ENCODE results near the gene NFATC2. TPM values are rescaled to one million over a fixed set of nuclear protein-coding genes. Genes with fewer than 3 reads are reported as not detected.

The NFATC2 gene
- total RNA-seq, 1 donor from 2014 or later = 1.9 TPM

- Mint-ChIP-seq H3K4me1 (peaks cover 4% of the 10 kb centered on the region), H3K9me3 (no peaks in the 10 kb centered on the region), H3K27me3 (ENCODE audit: low read depth) (no peaks in the 10 kb centered on the region), H3K36me3 (ENCODE audit: low read depth) (no peaks in the 10 kb centered on the region), H3K4me3 (no peak overlapping the region), H3K27ac (ENCODE audit: unreplicated experiment) (no peak overlapping the region)
- no peak for DNase-seq (ENCODE audit: low read depth, low spot score)
- TF ChIP-seq CTCF (conservative IDR thresholded peaks at IDR 0.05) = no peak
These were observed 168.1 kb downstream of the NFATC2 start for GRCh38 chr20:51374456-51374830.

GRCh38 chr20:51373713-51374455 lies 168.6 kb downstream of the NFATC2 start:
- DNase-seq (ENCODE audit: low read depth, low spot score) = no peak
- H3K4me3 Mint-ChIP-seq = no peak overlapping the region
- no peak for TF ChIP-seq CTCF (conservative IDR thresholded peaks at IDR 0.05)
- H3K36me3 Mint-ChIP-seq (ENCODE audit: low read depth) = no peaks in the 10 kb centered on the region
- no peaks in the 10 kb centered on the region for H3K27me3 Mint-ChIP-seq (ENCODE audit: low read depth)
- peaks cover 4% of the 10 kb centered on the region for H3K4me1 Mint-ChIP-seq
- H3K27ac Mint-ChIP-seq (ENCODE audit: unreplicated experiment) = no peak overlapping the region
- no peaks in the 10 kb centered on the region for H3K9me3 Mint-ChIP-seq

DNA sequence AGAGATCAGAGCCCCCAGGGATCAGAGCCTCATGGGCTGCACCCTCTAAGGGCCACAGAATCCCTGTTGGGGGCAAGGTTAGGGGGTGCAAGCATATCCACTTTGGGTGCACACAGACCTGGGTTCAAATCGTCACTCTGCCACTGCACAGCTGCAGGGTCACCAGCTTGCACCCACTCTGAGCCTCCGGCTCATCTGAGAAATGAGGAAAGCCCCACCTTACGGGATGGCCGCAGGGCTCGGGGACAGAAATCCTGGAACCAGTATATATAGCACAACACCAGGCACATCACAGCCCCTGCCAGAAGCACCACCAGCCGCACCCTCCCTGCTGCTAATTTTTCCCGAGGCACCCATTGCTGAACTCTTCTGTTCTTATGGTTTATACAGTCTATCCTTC lies 169.6 kb downstream of the NFATC2 start:
- peaks cover 4% of the 10 kb centered on the region for H3K4me1 Mint-ChIP-seq
- no peak for TF ChIP-seq CTCF (conservative IDR thresholded peaks at IDR 0.05)
- no peaks in the 10 kb centered on the region for H3K9me3 Mint-ChIP-seq
- H3K27ac Mint-ChIP-seq (ENCODE audit: unreplicated experiment) = no peak overlapping the region
- H3K36me3 Mint-ChIP-seq (ENCODE audit: low read depth) = no peaks in the 10 kb centered on the region
- no peaks in the 10 kb centered on the region for H3K27me3 Mint-ChIP-seq (ENCODE audit: low read depth)
- no peak for DNase-seq (ENCODE audit: low read depth, low spot score)
- no peak overlapping the region for H3K4me3 Mint-ChIP-seq

DNA sequence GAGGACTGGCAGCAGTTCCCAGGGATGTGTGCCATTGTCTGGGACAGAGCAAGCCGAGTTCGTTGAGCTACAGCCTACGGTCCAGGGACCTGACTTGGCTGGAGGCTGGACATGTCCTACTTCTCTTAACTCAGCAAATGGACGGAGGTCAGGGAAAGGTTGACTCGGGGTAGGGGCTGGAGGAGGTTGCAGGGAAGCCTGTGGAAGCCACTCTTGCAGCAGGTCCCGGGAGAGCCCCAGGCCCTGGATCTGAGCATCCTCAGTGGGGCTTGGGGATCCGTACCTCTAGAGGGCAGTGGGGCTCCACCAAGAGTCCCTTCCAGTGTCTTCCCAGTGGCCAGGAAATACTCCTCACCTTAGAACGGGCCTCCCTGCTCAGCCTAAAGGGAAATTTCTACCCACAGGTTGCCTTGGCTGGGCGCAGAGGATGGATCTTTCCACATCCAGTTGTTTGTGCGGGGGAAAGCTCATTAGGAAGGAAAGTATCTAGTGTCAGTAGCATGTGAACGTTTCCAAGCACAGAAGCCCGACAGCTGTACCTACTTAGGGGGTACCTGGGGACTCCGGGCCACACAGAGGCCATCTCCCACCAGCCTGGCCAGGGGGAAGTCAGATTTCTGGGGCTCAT lies 170.2 kb downstream of the NFATC2 start:
- Mint-ChIP-seq H3K4me1 (peaks cover 4% of the 10 kb centered on the region), H3K27me3 (ENCODE audit: low read depth) (no peaks in the 10 kb centered on the region), H3K9me3 (no peaks in the 10 kb centered on the region), H3K4me3 (no peak overlapping the region), H3K27ac (ENCODE audit: unreplicated experiment) (peak overlapping the region; percentile 81), H3K36me3 (ENCODE audit: low read depth) (no peaks in the 10 kb centered on the region)
- DNase-seq (ENCODE audit: low read depth, low spot score) = peak; percentile 61
- TF ChIP-seq CTCF (conservative IDR thresholded peaks at IDR 0.05) = peak; percentile 81

- no peaks in the 10 kb centered on the region for H3K27me3 Mint-ChIP-seq (ENCODE audit: low read depth)
- TF ChIP-seq CTCF (conservative IDR thresholded peaks at IDR 0.05) = no peak
- H3K9me3 Mint-ChIP-seq = no peaks in the 10 kb centered on the region
- H3K4me1 Mint-ChIP-seq = peaks cover 4% of the 10 kb centered on the region
- no peak overlapping the region for H3K27ac Mint-ChIP-seq (ENCODE audit: unreplicated experiment)
- H3K36me3 Mint-ChIP-seq (ENCODE audit: low read depth) = no peaks in the 10 kb centered on the region
- no peak overlapping the region for H3K4me3 Mint-ChIP-seq
- no peak for DNase-seq (ENCODE audit: low read depth, low spot score)
These were observed 170.8 kb downstream of the NFATC2 start for GRCh38 chr20:51371720-51372119.
